Endodermal cell (in vitro differentiated cells): ENCODE results near the gene TESK2. TPM values are rescaled to one million over a fixed set of nuclear protein-coding genes. Genes with fewer than 3 reads are reported as not detected.
A peak's percentile ranks its signal among the peaks of the same experiment; 100 is the strongest.

ENCODE experiments used
- DNase-seq: peaks from one replicate; pipeline ENCODE4 v3.0.0-alpha.2; 2017
- H3K27ac ChIP-seq: 2 replicates; pipeline ENCODE4 v1.5.1; 2013; ENCODE audit warnings: mild to moderate bottlenecking, low read depth, low read length, moderate library complexity
- H3K27me3 ChIP-seq: 2 replicates; pipeline ENCODE4 v1.6.1; 2013; ENCODE audit warnings: mild to moderate bottlenecking, low read length, moderate library complexity; ENCODE audit not compliant: insufficient read depth, control insufficient read depth, poor library complexity, severe bottlenecking
- H3K36me3 ChIP-seq: 2 replicates; pipeline ENCODE4 v1.7.0; 2013; ENCODE audit warnings: mild to moderate bottlenecking, low read length, moderate library complexity; ENCODE audit not compliant: control insufficient read depth, insufficient read depth
- H3K4me1 ChIP-seq: one replicate; pipeline ENCODE4 v1.7.0; 2013; ENCODE audit warnings: low read length; ENCODE audit not compliant: control insufficient read depth, insufficient read depth
- H3K4me3 ChIP-seq: 2 replicates; pipeline ENCODE4 v1.5.1; 2013; ENCODE audit warnings: mild to moderate bottlenecking, low read length, moderate library complexity
- H3K9ac ChIP-seq: 2 replicates; pipeline ENCODE4 v1.6.1; 2013; ENCODE audit warnings: mild to moderate bottlenecking, low read length, moderate library complexity; ENCODE audit not compliant: poor library complexity, severe bottlenecking; ENCODE audit errors: extremely low read depth
- H3K9me3 ChIP-seq: 2 replicates; pipeline ENCODE4 v1.6.1; 2013; ENCODE audit warnings: mild to moderate bottlenecking, low read length, moderate library complexity; ENCODE audit not compliant: control insufficient read depth
- H3K27ac Mint-ChIP-seq: 2 replicates; pipeline ENCODE4 v1.8.0; 2020; ENCODE audit warnings: mixed read lengths
- H3K27me3 Mint-ChIP-seq: 2 replicates; pipeline ENCODE4 v1.8.0; 2021; ENCODE audit warnings: mild to moderate bottlenecking, mixed read lengths; ENCODE audit not compliant: insufficient read depth
- H3K36me3 Mint-ChIP-seq: 2 replicates; pipeline ENCODE4 v1.8.0; 2020; ENCODE audit warnings: low read depth, mixed read lengths
- H3K4me1 Mint-ChIP-seq: 2 replicates; pipeline ENCODE4 v1.8.0; 2020; ENCODE audit warnings: mixed read lengths
- H3K4me3 Mint-ChIP-seq: 2 replicates; pipeline ENCODE4 v1.8.0; 2020; ENCODE audit warnings: mild to moderate bottlenecking, moderate library complexity, mixed read lengths
- H3K9me3 Mint-ChIP-seq: 2 replicates; pipeline ENCODE4 v1.8.0; 2020; ENCODE audit warnings: mild to moderate bottlenecking, mixed read lengths
- CTCF ChIP-seq: fragments of 200-600 bp; sonication (generic); conservative IDR thresholded peaks from 2 replicates; pipeline ENCODE4 v1.5.0; 2021; ENCODE audit warnings: antibody characterized with exemption, mild to moderate bottlenecking
- WGBS, 2 experiments: methylation state at CpG; one replicate each; pipeline versions ENCODE4 v1.1.5 to v1.1.7; 2013; ENCODE audit warnings: missing lambda C conversion rate in 2 of 2, mixed read lengths in 1 of 2; ENCODE audit not compliant: insufficient coverage in 1 of 2, insufficient read length in 1 of 2; 5-methylcytosine and 5-hydroxymethylcytosine counted together
- total RNA-seq, 2 donors: library from RNA; stranded (reverse); fragmentation: NEBNext Ultra II Directional in 1 of 2; extraction: Animal tissue kit (Norgen Biotek cat#: 25700) in 1 of 2; gene quantifications; 2 replicates in 1 of 2; 3 replicates in 1 of 2; pipeline ENCODE4 v1.2.1, GENCODE V29; 2021

TESK2 gene
- total RNA-seq, 2 donors from 2014 or later: 9.7 to 10.3 TPM

GRCh38 chr1:45326627-45327623, 164.0 kb downstream of the TESK2 start, which contains the start of gene HPDL:
TSS of gene HPDL (plus strand) at chr1:45326895. CDS start at chr1:45327149, 254 bp downstream.
- Mint-ChIP-seq H3K4me3 (peak within 1 kb of the TSS; percentile 64), H3K4me1 (peaks cover 26% of the 10 kb centered on the region), H3K27ac (peak within 1 kb of the TSS; percentile 94), H3K36me3 (peaks cover 21% of the 10 kb centered on the region), H3K27me3 (no peaks in the 10 kb centered on the region), H3K9me3 (peaks cover 16% of the 10 kb centered on the region)
- H3K9ac ChIP-seq: no peak within 1 kb of the TSS
- peaks cover 19% of the 10 kb centered on the region for H3K36me3 ChIP-seq
- no peaks in the 10 kb centered on the region for H3K27me3 ChIP-seq
- 90 to 97% methylated on average over 72 to 96 of the region's 96 CpGs for WGBS, 2 experiments
- peaks cover 17% of the 10 kb centered on the region for H3K9me3 ChIP-seq
- H3K4me3 ChIP-seq: no peak within 1 kb of the TSS
- TF ChIP-seq CTCF: peak; percentile 41
- no peaks in the 10 kb centered on the region for H3K4me1 ChIP-seq
- H3K27ac ChIP-seq: no peak within 1 kb of the TSS
- DNase-seq: peak; percentile 97

GRCh38 chr1:45325851-45326506, 165.0 kb downstream of the TESK2 start:
- Histone ChIP-seq H3K9me3 (peaks cover 17% of the 10 kb centered on the region), H3K36me3 (peaks cover 16% of the 10 kb centered on the region), H3K4me3 (no peak overlapping the region), H3K9ac (no peak overlapping the region), H3K27me3 (no peaks in the 10 kb centered on the region), H3K4me1 (no peaks in the 10 kb centered on the region), H3K27ac (no peak overlapping the region)
- peaks cover 16% of the 10 kb centered on the region for H3K9me3 Mint-ChIP-seq
- TF ChIP-seq CTCF: no peak
- peak overlapping the region; percentile 94 for H3K27ac Mint-ChIP-seq
- 83 to 92% methylated on average over 2 to 6 of the region's 6 CpGs for WGBS, 2 experiments
- H3K4me1 Mint-ChIP-seq: peaks cover 36% of the 10 kb centered on the region
- H3K4me3 Mint-ChIP-seq: peak overlapping the region; percentile 64
- H3K27me3 Mint-ChIP-seq: no peaks in the 10 kb centered on the region
- H3K36me3 Mint-ChIP-seq: peaks cover 18% of the 10 kb centered on the region
- DNase-seq: peak; percentile 46

- H3K4me1 ChIP-seq: no peaks in the 10 kb centered on the region
- Mint-ChIP-seq H3K9me3 (peaks cover 16% of the 10 kb centered on the region), H3K36me3 (peaks cover 3% of the 10 kb centered on the region), H3K4me3 (no peak overlapping the region), H3K27ac (peak overlapping the region; percentile 80), H3K4me1 (peaks cover 23% of the 10 kb centered on the region), H3K27me3 (no peaks in the 10 kb centered on the region)
- peaks cover 17% of the 10 kb centered on the region for H3K9me3 ChIP-seq
- H3K36me3 ChIP-seq: no peaks in the 10 kb centered on the region
- peak; percentile 39 for DNase-seq
- H3K27me3 ChIP-seq: no peaks in the 10 kb centered on the region
- H3K27ac ChIP-seq: no peak overlapping the region
- no peak overlapping the region for H3K4me3 ChIP-seq
- TF ChIP-seq CTCF: no peak
- whole genome bisulfite sequencing, 2 experiments: 88 to 95% methylated on average over 5 to 10 of the region's 10 CpGs
- H3K9ac ChIP-seq: no peak overlapping the region
Observed at GRCh38 chr1:45322486-45323040, 168.4 kb downstream of the TESK2 start.
